Measurements from ENCODE around the gene KCTD20. TPM values are rescaled to one million over a fixed set of nuclear protein-coding genes. Genes with fewer than 3 reads are reported as not detected.

Gene KCTD20
- total and polyA plus RNA-seq, 2 of the 13 experiments (the other 11 are each of a cell fraction or from before 2014, with no cell fraction given), result 52.7 to 67.1 TPM

DNA sequence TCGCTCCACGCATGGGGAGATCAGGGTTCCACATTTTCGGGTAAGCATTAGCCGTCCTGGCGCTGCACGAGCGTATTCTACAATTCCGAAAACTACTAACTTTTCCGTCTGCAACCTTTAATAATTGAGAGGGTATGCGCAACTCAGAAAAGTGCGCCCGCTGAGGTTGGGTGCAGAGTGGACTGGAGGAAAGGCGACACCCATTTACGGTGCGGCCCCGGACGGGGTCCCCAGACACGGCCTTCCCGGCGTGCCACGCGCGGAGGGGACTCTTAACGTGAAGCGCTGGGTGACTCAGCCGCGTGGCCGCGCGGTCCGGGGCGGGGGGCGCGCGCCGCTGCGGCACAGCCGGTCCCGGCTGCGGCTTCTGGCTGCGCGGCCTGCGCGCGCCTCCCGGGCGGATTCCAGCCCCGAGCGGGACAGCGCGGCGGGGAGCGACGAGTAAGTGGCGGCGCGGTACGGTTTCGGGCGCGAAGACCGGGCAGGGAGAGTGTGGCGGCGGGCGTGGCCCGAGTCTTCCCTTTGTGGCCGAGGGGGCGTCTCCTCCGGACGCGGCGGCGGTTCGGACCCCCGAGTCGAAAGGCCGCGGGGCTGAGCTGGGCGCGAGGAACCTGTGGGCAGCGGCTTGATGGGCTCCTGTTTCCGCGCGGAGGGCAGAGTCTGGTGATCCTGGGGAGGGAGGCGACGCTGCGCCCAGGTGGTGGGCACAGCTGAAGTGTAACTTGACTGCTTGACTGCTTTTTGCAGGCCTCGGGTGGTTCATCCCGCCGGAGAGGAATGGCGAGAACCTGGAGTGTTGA lies at the start of gene KCTD20, which contains the start of gene PXT1 (continued):
- TF ChIP-seq YEATS2 (CRISPR knock-in tag; IDR thresholded peaks at IDR 0.05; ENCODE audit: borderline replicate concordance) (peak; percentile 77; the same call in 1 of the 2 replicates), ZSCAN31 (CRISPR knock-in tag; IDR thresholded peaks at IDR 0.05; ENCODE audit: low read depth) (peak; percentile 93), ZNF567 (CRISPR knock-in tag; IDR thresholded peaks at IDR 0.05; ENCODE audit: borderline replicate concordance) (0 out of 2 replicates have a peak, but pooled peaks have one; percentile 75), TCF7L2 (IDR thresholded peaks at IDR 0.05; ENCODE audit: low read depth, low read length) (no peak), NONO (IDR thresholded peaks at IDR 0.05) (no peak), NONO (CRISPR knock-in tag; conservative IDR thresholded peaks at IDR 0.05) (peak; percentile 89), ZNF10 (CRISPR knock-in tag; IDR thresholded peaks at IDR 0.05; ENCODE audit: borderline replicate concordance, low read depth) (no peak), MXD4 (CRISPR knock-in tag; IDR thresholded peaks at IDR 0.05) (peak; percentile 76; the same call in 1 of the 2 replicates), ZBTB1 (CRISPR knock-in tag; IDR thresholded peaks at IDR 0.05; ENCODE audit: borderline replicate concordance) (no peak; the same call in 1 of the 2 replicates)
- TF ChIP-seq, protein P1, sequence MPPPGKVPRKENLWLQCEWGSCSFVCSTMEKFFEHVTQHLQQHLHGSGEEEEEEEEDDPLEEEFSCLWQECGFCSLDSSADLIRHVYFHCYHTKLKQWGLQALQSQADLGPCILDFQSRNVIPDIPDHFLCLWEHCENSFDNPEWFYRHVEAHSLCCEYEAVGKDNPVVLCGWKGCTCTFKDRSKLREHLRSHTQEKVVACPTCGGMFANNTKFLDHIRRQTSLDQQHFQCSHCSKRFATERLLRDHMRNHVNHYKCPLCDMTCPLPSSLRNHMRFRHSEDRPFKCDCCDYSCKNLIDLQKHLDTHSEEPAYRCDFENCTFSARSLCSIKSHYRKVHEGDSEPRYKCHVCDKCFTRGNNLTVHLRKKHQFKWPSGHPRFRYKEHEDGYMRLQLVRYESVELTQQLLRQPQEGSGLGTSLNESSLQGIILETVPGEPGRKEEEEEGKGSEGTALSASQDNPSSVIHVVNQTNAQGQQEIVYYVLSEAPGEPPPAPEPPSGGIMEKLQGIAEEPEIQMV (CRISPR knock-in tag; IDR thresholded peaks at IDR 0.05; ENCODE audit: low read depth), result peak; percentile 65
- TF ChIP-seq, protein P2, sequence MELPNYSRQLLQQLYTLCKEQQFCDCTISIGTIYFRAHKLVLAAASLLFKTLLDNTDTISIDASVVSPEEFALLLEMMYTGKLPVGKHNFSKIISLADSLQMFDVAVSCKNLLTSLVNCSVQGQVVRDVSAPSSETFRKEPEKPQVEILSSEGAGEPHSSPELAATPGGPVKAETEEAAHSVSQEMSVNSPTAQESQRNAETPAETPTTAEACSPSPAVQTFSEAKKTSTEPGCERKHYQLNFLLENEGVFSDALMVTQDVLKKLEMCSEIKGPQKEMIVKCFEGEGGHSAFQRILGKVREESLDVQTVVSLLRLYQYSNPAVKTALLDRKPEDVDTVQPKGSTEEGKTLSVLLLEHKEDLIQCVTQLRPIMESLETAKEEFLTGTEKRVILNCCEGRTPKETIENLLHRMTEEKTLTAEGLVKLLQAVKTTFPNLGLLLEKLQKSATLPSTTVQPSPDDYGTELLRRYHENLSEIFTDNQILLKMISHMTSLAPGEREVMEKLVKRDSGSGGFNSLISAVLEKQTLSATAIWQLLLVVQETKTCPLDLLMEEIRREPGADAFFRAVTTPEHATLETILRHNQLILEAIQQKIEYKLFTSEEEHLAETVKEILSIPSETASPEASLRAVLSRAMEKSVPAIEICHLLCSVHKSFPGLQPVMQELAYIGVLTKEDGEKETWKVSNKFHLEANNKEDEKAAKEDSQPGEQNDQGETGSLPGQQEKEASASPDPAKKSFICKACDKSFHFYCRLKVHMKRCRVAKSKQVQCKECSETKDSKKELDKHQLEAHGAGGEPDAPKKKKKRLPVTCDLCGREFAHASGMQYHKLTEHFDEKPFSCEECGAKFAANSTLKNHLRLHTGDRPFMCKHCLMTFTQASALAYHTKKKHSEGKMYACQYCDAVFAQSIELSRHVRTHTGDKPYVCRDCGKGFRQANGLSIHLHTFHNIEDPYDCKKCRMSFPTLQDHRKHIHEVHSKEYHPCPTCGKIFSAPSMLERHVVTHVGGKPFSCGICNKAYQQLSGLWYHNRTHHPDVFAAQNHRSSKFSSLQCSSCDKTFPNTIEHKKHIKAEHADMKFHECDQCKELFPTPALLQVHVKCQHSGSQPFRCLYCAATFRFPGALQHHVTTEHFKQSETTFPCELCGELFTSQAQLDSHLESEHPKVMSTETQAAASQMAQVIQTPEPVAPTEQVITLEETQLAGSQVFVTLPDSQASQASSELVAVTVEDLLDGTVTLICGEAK (IDR thresholded peaks at IDR 0.05), result no peak
- TF ChIP-seq, protein P2 (CRISPR knock-in tag; IDR thresholded peaks at IDR 0.05), result peak; percentile 79
- TF ChIP-seq, protein P3, sequence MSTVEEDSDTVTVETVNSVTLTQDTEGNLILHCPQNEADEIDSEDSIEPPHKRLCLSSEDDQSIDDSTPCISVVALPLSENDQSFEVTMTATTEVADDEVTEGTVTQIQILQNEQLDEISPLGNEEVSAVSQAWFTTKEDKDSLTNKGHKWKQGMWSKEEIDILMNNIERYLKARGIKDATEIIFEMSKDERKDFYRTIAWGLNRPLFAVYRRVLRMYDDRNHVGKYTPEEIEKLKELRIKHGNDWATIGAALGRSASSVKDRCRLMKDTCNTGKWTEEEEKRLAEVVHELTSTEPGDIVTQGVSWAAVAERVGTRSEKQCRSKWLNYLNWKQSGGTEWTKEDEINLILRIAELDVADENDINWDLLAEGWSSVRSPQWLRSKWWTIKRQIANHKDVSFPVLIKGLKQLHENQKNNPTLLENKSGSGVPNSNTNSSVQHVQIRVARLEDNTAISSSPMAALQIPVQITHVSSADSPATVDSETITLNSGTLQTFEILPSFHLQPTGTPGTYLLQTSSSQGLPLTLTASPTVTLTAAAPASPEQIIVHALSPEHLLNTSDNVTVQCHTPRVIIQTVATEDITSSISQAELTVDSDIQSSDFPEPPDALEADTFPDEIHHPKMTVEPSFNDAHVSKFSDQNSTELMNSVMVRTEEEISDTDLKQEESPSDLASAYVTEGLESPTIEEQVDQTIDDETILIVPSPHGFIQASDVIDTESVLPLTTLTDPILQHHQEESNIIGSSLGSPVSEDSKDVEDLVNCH (CRISPR knock-in tag; IDR thresholded peaks at IDR 0.05), result no peak

Data from HepG2 (cell line).